K562 (cell line): ENCODE data around the gene ZNF584. TPM values are rescaled to one million over a fixed set of nuclear protein-coding genes. Genes with fewer than 3 reads are reported as not detected.

Experiments used
- AFF1 ChIP-seq, 2 experiments: fragments of 450-650 bp; IDR thresholded peaks; 2 replicates each; pipeline ENCODE4 v1.6.1; 2018; ENCODE audit warnings: mild to moderate bottlenecking in 2 of 2, low read depth in 1 of 2; ENCODE audit not compliant: partially characterized antibody in 2 of 2
- ATF1 ChIP-seq, 2 experiments: fragments of 450-650 bp in 1 of 2; IDR thresholded peaks; 2 replicates each; pipeline ENCODE4 v1.6.1; 2016; ENCODE audit warnings: missing compliant biosample characterization in 1 of 2, missing genetic modification characterization in 1 of 2
- GABPB1 ChIP-seq: sonication (generic); formaldehyde crosslinking; IDR thresholded peaks from 2 replicates; pipeline ENCODE4 v1.8.0; 2022; ENCODE audit warnings: mild to moderate bottlenecking, missing genetic modification reagents
- GTF2F1 ChIP-seq: IDR thresholded peaks from 2 replicates; pipeline ENCODE4 v1.6.1; 2011; ENCODE audit warnings: low read depth, low read length, improper control_type of control experiment
- MAZ ChIP-seq, 2 experiments: fragments of 450-650 bp in 1 of 2; sonication (generic) in 1 of 2; formaldehyde crosslinking; IDR thresholded peaks in 1 of 2; conservative IDR thresholded peaks in 1 of 2; 2 replicates each; pipeline versions ENCODE4 v1.4.0 to v1.5.0; 2020; ENCODE audit warnings: mild to moderate bottlenecking in 1 of 2, missing genetic modification reagents in 1 of 2
- NR2C1 ChIP-seq, 2 experiments: fragments of 450-650 bp; IDR thresholded peaks; 2 replicates each; pipeline ENCODE4 v1.6.1; 2017; ENCODE audit warnings: mild to moderate bottlenecking in 2 of 2, antibody characterized with exemption in 1 of 2, inconsistent platforms in 1 of 2, missing compliant biosample characterization in 1 of 2, missing genetic modification characterization in 1 of 2
- OTX1 ChIP-seq: fragments of 450-650 bp; formaldehyde crosslinking; IDR thresholded peaks from 2 replicates; pipeline ENCODE4 v1.4.0; 2022; ENCODE audit warnings: mild to moderate bottlenecking
- PCBP1 ChIP-seq: fragments of 200-400 bp; formaldehyde crosslinking; IDR thresholded peaks from 2 replicates; pipeline ENCODE4 v1.6.1; 2018; ENCODE audit warnings: mild to moderate bottlenecking, low read depth, low read length; ENCODE audit not compliant: poor library complexity, severe bottlenecking
- SIN3B ChIP-seq: fragments of 450-650 bp; IDR thresholded peaks from 2 replicates; pipeline ENCODE4 v1.6.1; 2017; ENCODE audit warnings: low read depth, mild to moderate bottlenecking, moderate library complexity
- TCF7 ChIP-seq: sonication (generic); IDR thresholded peaks from 2 replicates; pipeline ENCODE4 v1.6.1; 2016; ENCODE audit warnings: antibody characterized with exemption, borderline replicate concordance
- U2AF2 ChIP-seq: fragments of 200-400 bp; formaldehyde crosslinking; optimal IDR thresholded peaks from 2 replicates; pipeline ENCODE3; 2017; ENCODE audit warnings: low read depth, mild to moderate bottlenecking, low read length
- ZBTB1 ChIP-seq: sonication (generic); formaldehyde crosslinking; IDR thresholded peaks from 2 replicates; pipeline ENCODE4 v1.8.1; 2023; ENCODE audit warnings: missing genetic modification reagents, low read depth, mild to moderate bottlenecking, borderline replicate concordance
- ZBTB17 ChIP-seq: fragments of 450-650 bp; formaldehyde crosslinking; IDR thresholded peaks from 2 replicates; pipeline ENCODE4 v1.4.0; 2020; ENCODE audit warnings: mild to moderate bottlenecking
- ZNF239 ChIP-seq: fragments of 250-450 bp; sonication (Bioruptor Pico); IDR thresholded peaks from 2 replicates; pipeline ENCODE4 v1.4.0; 2020; ENCODE audit warnings: mild to moderate bottlenecking
- ZNF274 ChIP-seq: IDR thresholded peaks from 2 replicates; pipeline ENCODE4 v1.6.1; 2011; ENCODE audit warnings: low read depth, mild to moderate bottlenecking, low read length, moderate library complexity, borderline replicate concordance
- ZNF699 ChIP-seq: fragments of 250-450 bp; sonication (Bioruptor Pico); IDR thresholded peaks from 2 replicates; pipeline ENCODE4 v1.8.0; 2021; ENCODE audit warnings: mild to moderate bottlenecking, moderate library complexity; ENCODE audit not compliant: insufficient replicate concordance
- ZNF778 ChIP-seq: fragments of 450-650 bp; formaldehyde crosslinking; IDR thresholded peaks from 2 replicates; pipeline ENCODE4 v1.4.0; 2020; ENCODE audit warnings: mild to moderate bottlenecking, moderate library complexity
- ZNF780A ChIP-seq: fragments of 250-450 bp; sonication (Bioruptor Pico); IDR thresholded peaks from 2 replicates; pipeline ENCODE4 v1.5.0; 2021; ENCODE audit warnings: mild to moderate bottlenecking
- polyA plus RNA-seq, 8 experiments: library from polyadenylated mRNA; depleted of rRNA in 4 of 8; stranded (reverse) in 5 of 8; unstranded in 3 of 8; fragments of >200 nt; fragmentation: Nextera tagmentation in 2 of 8; fragmentation: Illumina TruSeq in 1 of 8; extraction: Ambion mirVana in 2 of 8; extraction: Trizol in 1 of 8; gene quantifications; 2 replicates each; pipeline versions ENCODE4 v1.2.1 to v1.2.3, GENCODE V29; 2011 to 2014; ENCODE audit warnings: inconsistent platforms in 1 of 8, missing spikeins in 1 of 8
- total RNA-seq, 7 experiments: library from RNA; depleted of rRNA in 6 of 7; stranded (reverse); fragments of >200 nt in 6 of 7; fragmentation: Illumina TruSeq in 2 of 7; extraction: Trizol in 2 of 7; gene quantifications; 2 replicates each; pipeline versions ENCODE4 v1.2.1 to v1.2.3, GENCODE V29; 2011 to 2021; ENCODE audit warnings: low replicate concordance in 1 of 7
- TF ChIP-seq, protein P1 (sequence below): fragments of 250-450 bp; sonication (Bioruptor Pico); IDR thresholded peaks from 2 replicates; pipeline ENCODE4 v1.8.0; 2022; ENCODE audit warnings: moderate library complexity, mild to moderate bottlenecking, inconsistent platforms
- TF ChIP-seq, protein P2 (sequence below): fragments of 450-650 bp; IDR thresholded peaks from 2 replicates; pipeline ENCODE4 v1.6.1; 2016

Gene ZNF584
- total and polyA plus RNA-seq, 9 of the 15 experiments (the other 6 are each of a cell fraction or from before 2014, with no cell fraction given): 5.8 to 43.4 (median 24.6) TPM

GRCh38 chr19:58362272-58362994 is 46.0 kb upstream of the ZNF584 start, which contains the start of gene ZNF497 (continued):
- TF ChIP-seq AFF1 (IDR thresholded peaks at IDR 0.05; ENCODE audit: low read depth in 1 of 2, partially characterized antibody in 2 of 2) (peak; percentile 44 to 67), ZBTB1 (CRISPR knock-in tag) (peak; percentile 4; the same call in 1 of the 2 replicates), ZNF780A (CRISPR knock-in tag) (no peak), MAZ (CRISPR knock-in tag; conservative IDR thresholded peaks at IDR 0.05 in 1 of 2, IDR thresholded peaks at IDR 0.05 in 1 of 2) (peak; percentile 12 to 64; a peak in 3 of 4 replicates), OTX1 (CRISPR knock-in tag) (no peak; the same call in 1 of the 2 replicates), PCBP1 (peak; percentile 88), U2AF2 (no peak), GTF2F1 (peak; percentile 51; the same call in 1 of the 2 replicates), ATF1 (CRISPR knock-in tag; IDR thresholded peaks at IDR 0.05) (0 out of 2 replicates have a peak, but pooled peaks have one; percentile 22), ATF1 (tag; IDR thresholded peaks at IDR 0.05) (peak; percentile 85), ZBTB17 (CRISPR knock-in tag) (0 out of 2 replicates have a peak, but pooled peaks have one; percentile 20), ZNF274 (no peak; the same call in 1 of the 2 replicates), ZNF699 (no peak), SIN3B (peak; percentile 87), ZNF778 (CRISPR knock-in tag) (no peak), TCF7 (no peak; the same call in 1 of the 2 replicates), ZNF239 (CRISPR knock-in tag) (no peak), NR2C1 (IDR thresholded peaks at IDR 0.05) (peak; percentile 54; the same call in 1 of the 2 replicates), NR2C1 (tag; IDR thresholded peaks at IDR 0.05) (0 out of 2 replicates have a peak, but pooled peaks have one; percentile 44), GABPB1 (peak; percentile 95)
- TF ChIP-seq, protein P1, sequence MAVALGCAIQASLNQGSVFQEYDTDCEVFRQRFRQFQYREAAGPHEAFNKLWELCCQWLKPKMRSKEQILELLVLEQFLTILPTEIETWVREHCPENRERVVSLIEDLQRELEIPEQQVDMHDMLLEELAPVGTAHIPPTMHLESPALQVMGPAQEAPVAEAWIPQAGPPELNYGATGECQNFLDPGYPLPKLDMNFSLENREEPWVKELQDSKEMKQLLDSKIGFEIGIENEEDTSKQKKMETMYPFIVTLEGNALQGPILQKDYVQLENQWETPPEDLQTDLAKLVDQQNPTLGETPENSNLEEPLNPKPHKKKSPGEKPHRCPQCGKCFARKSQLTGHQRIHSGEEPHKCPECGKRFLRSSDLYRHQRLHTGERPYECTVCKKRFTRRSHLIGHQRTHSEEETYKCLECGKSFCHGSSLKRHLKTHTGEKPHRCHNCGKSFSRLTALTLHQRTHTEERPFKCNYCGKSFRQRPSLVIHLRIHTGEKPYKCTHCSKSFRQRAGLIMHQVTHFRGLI: no peak
- TF ChIP-seq, protein P2, sequence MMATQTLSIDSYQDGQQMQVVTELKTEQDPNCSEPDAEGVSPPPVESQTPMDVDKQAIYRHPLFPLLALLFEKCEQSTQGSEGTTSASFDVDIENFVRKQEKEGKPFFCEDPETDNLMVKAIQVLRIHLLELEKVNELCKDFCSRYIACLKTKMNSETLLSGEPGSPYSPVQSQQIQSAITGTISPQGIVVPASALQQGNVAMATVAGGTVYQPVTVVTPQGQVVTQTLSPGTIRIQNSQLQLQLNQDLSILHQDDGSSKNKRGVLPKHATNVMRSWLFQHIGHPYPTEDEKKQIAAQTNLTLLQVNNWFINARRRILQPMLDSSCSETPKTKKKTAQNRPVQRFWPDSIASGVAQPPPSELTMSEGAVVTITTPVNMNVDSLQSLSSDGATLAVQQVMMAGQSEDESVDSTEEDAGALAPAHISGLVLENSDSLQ: peak; percentile 92
